Measurements from ENCODE around the gene ARMC7. TPM values are rescaled to one million over a fixed set of nuclear protein-coding genes. Genes with fewer than 3 reads are reported as not detected.

Gene ARMC7
- total and polyA plus RNA-seq, 2 of the 13 experiments (the other 11 are each of a cell fraction or from before 2014, with no cell fraction given): 3.9 to 4.2 TPM

- peak; percentile 95; the same call in 1 of the 2 replicates for TF ChIP-seq ZXDC (CRISPR knock-in tag; IDR thresholded peaks at IDR 0.05)
- no peak; the same call in 1 of the 2 replicates for TF ChIP-seq SMYD3 (CRISPR knock-in tag; IDR thresholded peaks at IDR 0.05)
- TF ChIP-seq KAT2B (IDR thresholded peaks at IDR 0.05; ENCODE audit: borderline replicate concordance, low read depth, low read length): no peak
- 0 out of 2 replicates have a peak, but pooled peaks have one; percentile 44 for TF ChIP-seq PAWR (CRISPR knock-in tag; IDR thresholded peaks at IDR 0.05; ENCODE audit: borderline replicate concordance)
- TF ChIP-seq ZNF280D (CRISPR knock-in tag; IDR thresholded peaks at IDR 0.05): no peak
- no peak for TF ChIP-seq CEBPZ (IDR thresholded peaks at IDR 0.05; ENCODE audit: low read length)
- peak; percentile 85 for TF ChIP-seq BRF2 (CRISPR knock-in tag; IDR thresholded peaks at IDR 0.05)
- TF ChIP-seq NR1H2 (CRISPR knock-in tag; IDR thresholded peaks at IDR 0.05; ENCODE audit: borderline replicate concordance, low read depth): peak; percentile 94
Measured at GRCh38 chr17:75131278-75132017, 21.7 kb downstream of the ARMC7 start, which contains the start of gene NT5C (continued).
